Lung (tissue), 12 donors: ENCODE data around the gene GLYATL3. TPM values are rescaled to one million over a fixed set of nuclear protein-coding genes. Genes with fewer than 3 reads are reported as not detected.

ENCODE experiments used
- ATAC-seq: fragments of 200-7000 bp; cut with Tn5 transposase; one replicate; pipeline ENCODE4 v1.9.1; 2020; ENCODE audit warnings: moderate number of reproducible peaks; ENCODE audit not compliant: insufficient read depth, low FRiP score
- DNase-seq, 3 donors: peaks; one replicate each; pipeline ENCODE4 v3.0.0-alpha.2; 2013 to 2017
- H3K27ac ChIP-seq, 2 donors: one replicate each; pipeline ENCODE4 v1.5.1; 2013; ENCODE audit warnings: mild to moderate bottlenecking in 2 of 2, moderate library complexity in 2 of 2, control low read depth in 1 of 2, inconsistent platforms in 1 of 2, low read depth in 1 of 2, low read length in 1 of 2
- H3K27me3 ChIP-seq, 3 donors: one replicate each; pipeline ENCODE4 v1.5.1; 2013; ENCODE audit warnings: low read length in 2 of 3; ENCODE audit not compliant: control insufficient read depth in 3 of 3, insufficient read depth in 3 of 3
- H3K36me3 ChIP-seq, 4 donors: one replicate each; pipeline ENCODE4 v1.5.1; 2013; ENCODE audit warnings: low read length in 4 of 4, mild to moderate bottlenecking in 1 of 4, moderate library complexity in 1 of 4; ENCODE audit not compliant: control insufficient read depth in 4 of 4, insufficient read depth in 4 of 4
- H3K4me1 ChIP-seq, 5 donors: one replicate each; pipeline ENCODE4 v1.5.1; 2013; ENCODE audit warnings: low read length in 5 of 5, mild to moderate bottlenecking in 2 of 5, moderate library complexity in 1 of 5; ENCODE audit not compliant: control insufficient read depth in 5 of 5, insufficient read depth in 5 of 5
- H3K4me3 ChIP-seq: one replicate; pipeline ENCODE4 v1.5.1; 2013; ENCODE audit warnings: mild to moderate bottlenecking, control low read depth, moderate library complexity
- H3K9ac ChIP-seq, 2 donors: one replicate each; pipeline ENCODE4 v1.5.1; 2013; ENCODE audit warnings: low read length in 2 of 2, control low read depth in 1 of 2; ENCODE audit not compliant: insufficient read depth in 1 of 2
- H3K9me3 ChIP-seq, 4 donors: one replicate each; pipeline ENCODE4 v1.5.1; 2013; ENCODE audit warnings: low read length in 3 of 4, mild to moderate bottlenecking in 1 of 4, moderate library complexity in 1 of 4; ENCODE audit not compliant: control insufficient read depth in 4 of 4, insufficient read depth in 3 of 4
- CTCF ChIP-seq: IDR thresholded peaks from 2 replicates; pipeline ENCODE4 v1.5.1; 2012; ENCODE audit warnings: mild to moderate bottlenecking; ENCODE audit errors: control extremely low read depth, extremely low read depth
- WGBS, 2 donors: extraction: QIAGEN DNeasy Blood & Tissue Kit; methylation state at CpG; one replicate each; pipeline ENCODE4 v1.1.7; 2013; 5-methylcytosine and 5-hydroxymethylcytosine counted together
- polyA plus RNA-seq, 2 donors: library from polyadenylated mRNA; stranded (reverse); fragments of 200-250 nt; gene quantifications; one replicate each; pipeline ENCODE4 v1.2.1, GENCODE V29; 2013
- total RNA-seq, 2 donors: library from RNA; depleted of rRNA in 1 of 2; stranded (reverse); fragments of >200 nt in 1 of 2; gene quantifications; one replicate each; pipeline ENCODE4 v1.2.1, GENCODE V29; 2014 to 2021
- donor health status: control.
- donor health status: control.
- donor health status: Bipolar disorder and iron deficiency.
- donor health status: healthy.
- donor health status: DM: yes; HTN: yes; CAD: no.

GLYATL3 gene
- total and polyA plus RNA-seq, 4 donors, result not detected

DNA sequence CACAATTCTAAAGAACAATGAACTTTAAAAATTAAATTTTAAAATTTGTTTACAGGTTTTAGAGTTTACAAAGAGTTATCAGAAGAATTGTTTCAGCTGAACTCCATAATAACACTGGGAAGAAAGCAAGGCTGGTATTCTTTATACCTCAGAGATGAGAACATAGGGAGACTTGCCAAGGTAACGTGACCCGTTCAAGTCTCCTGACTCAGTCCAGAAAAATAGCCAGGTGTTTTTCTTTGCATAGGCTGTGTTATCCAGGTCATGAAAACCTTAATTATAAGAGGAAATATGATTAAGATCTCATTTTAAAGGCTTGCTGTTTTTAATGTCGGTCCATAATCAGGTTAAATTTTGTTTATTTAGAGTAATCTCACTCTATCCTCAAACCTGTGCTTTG, 42.2 kb downstream of the GLYATL3 start:
- no peaks in the 10 kb centered on the region for H3K27me3 ChIP-seq
- no peak overlapping the region for H3K9ac ChIP-seq
- no peaks in the 10 kb centered on the region for H3K36me3 ChIP-seq
- peaks cover 0 to 6% (median 0%) of the 10 kb centered on the region in 5 donors for H3K4me1 ChIP-seq
- 76 to 91% methylated on average over 3 of the region's 3 CpGs for WGBS, 2 donors
- no peaks in the 10 kb centered on the region for H3K9me3 ChIP-seq
- H3K4me3 ChIP-seq, result no peak overlapping the region
- no peak overlapping the region for H3K27ac ChIP-seq
- ATAC-seq, result no peak
- no peak for TF ChIP-seq CTCF
- DNase-seq, result no peak

GRCh38 chr6:49543087-49543858, 43.5 kb downstream of the GLYATL3 start:
- no peaks in the 10 kb centered on the region for H3K9me3 ChIP-seq
- no peaks in the 10 kb centered on the region for H3K36me3 ChIP-seq
- no peak for ATAC-seq
- TF ChIP-seq CTCF, result no peak
- no peak for DNase-seq
- H3K4me1 ChIP-seq, result peaks cover 0 to 6% (median 0%) of the 10 kb centered on the region in 5 donors
- no peak overlapping the region for H3K27ac ChIP-seq
- 75 to 80% methylated on average over 7 of the region's 7 CpGs for WGBS, 2 donors
- no peak overlapping the region for H3K9ac ChIP-seq
- no peaks in the 10 kb centered on the region for H3K27me3 ChIP-seq
- H3K4me3 ChIP-seq, result no peak overlapping the region

GRCh38 chr6:49546331-49546730, 46.6 kb downstream of the GLYATL3 start:
- Histone ChIP-seq H3K4me3 (no peak overlapping the region), H3K9me3 (no peaks in the 10 kb centered on the region), H3K9ac (no peak overlapping the region), H3K4me1 (peaks cover 0 to 17% (median 2%) of the 10 kb centered on the region in 5 donors), H3K36me3 (no peaks in the 10 kb centered on the region), H3K27me3 (peaks cover 0 to 14% (median 10%) of the 10 kb centered on the region in 3 donors), H3K27ac (no peak overlapping the region)
- no peak for DNase-seq
- WGBS, 2 donors, result 82 to 94% methylated on average over 1 of the region's 1 CpG
- TF ChIP-seq CTCF, result no peak
- no peak for ATAC-seq
